Sigmoid colon (tissue), 4 donors: Measurements from ENCODE around the gene EOMES.

ENCODE experiments used
- EP300 ChIP-seq, 4 donors: sonication (generic); formaldehyde crosslinking; IDR thresholded peaks; one replicate each; pipeline ENCODE4 v1.6.1; 2017; ENCODE audit warnings: antibody characterized with exemption in 4 of 4
- POLR2A ChIP-seq, 2 donors: fragments of 450-650 bp; IDR thresholded peaks; one replicate each; pipeline ENCODE4 v1.6.1; 2016; ENCODE audit warnings: antibody characterized with exemption in 2 of 2, mild to moderate bottlenecking in 2 of 2, moderate library complexity in 2 of 2
- POLR2AphosphoS5 ChIP-seq, 4 donors: sonication (generic); formaldehyde crosslinking; IDR thresholded peaks; one replicate each; pipeline ENCODE4 v1.6.1; 2017; ENCODE audit warnings: antibody characterized with exemption in 4 of 4
- TF ChIP-seq, protein P1 (sequence below), 4 experiments: fragments of 450-650 bp in 3 of 4; fragments of 200-600 bp in 1 of 4; IDR thresholded peaks; one replicate each; pipeline ENCODE4 v1.5.1; 2016 to 2019; ENCODE audit warnings: antibody characterized with exemption in 4 of 4, mild to moderate bottlenecking in 3 of 4, moderate library complexity in 2 of 4

DNA sequence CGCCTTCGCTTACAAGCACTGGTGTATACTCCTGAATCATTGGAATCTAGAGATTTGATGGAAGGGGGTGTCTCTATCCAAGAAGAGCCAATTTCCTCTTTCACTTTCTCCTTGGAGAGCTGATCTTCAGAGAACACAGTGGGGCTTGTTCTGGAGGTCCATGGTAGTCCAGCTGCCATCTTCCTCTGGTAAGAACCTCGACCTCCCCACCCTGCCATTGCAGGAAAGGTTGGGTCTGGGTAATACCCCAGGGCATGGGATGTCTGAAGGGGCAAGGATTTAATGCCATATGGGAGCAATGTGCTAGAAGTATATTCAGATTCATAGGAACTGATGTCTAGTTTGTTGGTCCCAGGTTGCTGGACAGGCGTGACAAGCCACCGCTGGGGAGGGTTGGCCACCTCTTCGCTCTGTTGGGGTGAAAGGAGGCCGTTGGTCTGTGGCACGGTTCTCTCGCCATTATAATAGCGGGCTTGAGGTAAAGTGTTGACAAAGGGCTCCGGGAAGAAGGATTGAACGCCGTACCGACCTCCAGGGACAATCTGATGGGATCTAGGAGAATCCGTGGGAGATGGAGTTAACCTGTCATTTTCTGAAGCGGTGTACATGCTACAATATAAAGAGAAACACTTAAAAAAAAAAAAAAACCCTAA is 4.8 kb downstream of the EOMES start:
- TF ChIP-seq, protein P1, sequence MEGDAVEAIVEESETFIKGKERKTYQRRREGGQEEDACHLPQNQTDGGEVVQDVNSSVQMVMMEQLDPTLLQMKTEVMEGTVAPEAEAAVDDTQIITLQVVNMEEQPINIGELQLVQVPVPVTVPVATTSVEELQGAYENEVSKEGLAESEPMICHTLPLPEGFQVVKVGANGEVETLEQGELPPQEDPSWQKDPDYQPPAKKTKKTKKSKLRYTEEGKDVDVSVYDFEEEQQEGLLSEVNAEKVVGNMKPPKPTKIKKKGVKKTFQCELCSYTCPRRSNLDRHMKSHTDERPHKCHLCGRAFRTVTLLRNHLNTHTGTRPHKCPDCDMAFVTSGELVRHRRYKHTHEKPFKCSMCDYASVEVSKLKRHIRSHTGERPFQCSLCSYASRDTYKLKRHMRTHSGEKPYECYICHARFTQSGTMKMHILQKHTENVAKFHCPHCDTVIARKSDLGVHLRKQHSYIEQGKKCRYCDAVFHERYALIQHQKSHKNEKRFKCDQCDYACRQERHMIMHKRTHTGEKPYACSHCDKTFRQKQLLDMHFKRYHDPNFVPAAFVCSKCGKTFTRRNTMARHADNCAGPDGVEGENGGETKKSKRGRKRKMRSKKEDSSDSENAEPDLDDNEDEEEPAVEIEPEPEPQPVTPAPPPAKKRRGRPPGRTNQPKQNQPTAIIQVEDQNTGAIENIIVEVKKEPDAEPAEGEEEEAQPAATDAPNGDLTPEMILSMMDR (IDR thresholded peaks at IDR 0.05): no peak
- no peak for TF ChIP-seq POLR2A (IDR thresholded peaks at IDR 0.05)
- TF ChIP-seq POLR2AphosphoS5 (IDR thresholded peaks at IDR 0.05): no peak
- no peak for TF ChIP-seq EP300 (IDR thresholded peaks at IDR 0.05)
